GM19240 (cell line): ENCODE measurements around the gene DNM3.
A peak's percentile ranks its signal among the peaks of the same experiment; 100 is the strongest.

Experiments
- DNase-seq: peaks from one replicate; pipeline ENCODE4 v3.0.0; 2011; ENCODE audit warnings: low spot score; ENCODE audit not compliant: insufficient read length

Gene DNM3

DNA sequence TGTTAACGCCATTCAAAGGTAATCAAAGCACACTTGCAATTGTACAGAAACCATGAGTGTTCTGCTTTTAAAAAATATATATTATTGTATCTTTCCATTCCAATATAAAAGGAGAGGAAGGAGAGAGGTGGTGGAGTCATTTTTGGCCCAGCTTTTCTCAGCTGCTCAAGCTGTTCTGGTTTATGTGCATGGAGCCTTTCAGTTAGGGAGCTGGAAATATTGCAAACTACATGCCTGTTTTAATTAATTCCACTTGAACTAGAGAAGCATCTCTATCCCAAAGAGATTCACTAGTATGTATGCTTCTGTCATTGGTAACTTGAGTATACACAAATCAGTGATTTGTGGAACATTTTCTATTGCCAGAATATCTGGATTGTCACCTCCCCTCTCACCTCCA lies 550.7 kb downstream of the DNM3 start:
- DNase-seq, result no peak

DNA sequence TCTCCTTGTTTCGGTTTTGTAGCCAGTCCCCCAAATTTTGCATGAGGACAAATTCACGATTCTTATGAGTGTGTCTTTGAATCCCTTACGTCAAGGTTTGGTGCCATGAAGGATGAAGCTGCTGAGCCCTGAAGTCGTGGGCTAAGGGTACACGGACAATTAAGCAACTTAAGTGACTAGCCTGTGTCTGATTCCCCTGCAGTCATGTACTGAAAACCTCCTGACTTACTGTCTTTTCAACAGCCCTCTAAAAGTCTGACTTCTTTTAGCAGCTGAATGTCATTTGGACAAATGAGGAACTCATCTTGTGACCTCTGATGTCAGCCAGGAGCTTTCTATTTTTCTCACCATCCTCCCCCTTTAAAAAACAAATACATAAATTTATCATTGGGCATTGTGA lies 552.1 kb downstream of the DNM3 start:
- no peak for DNase-seq

DNA sequence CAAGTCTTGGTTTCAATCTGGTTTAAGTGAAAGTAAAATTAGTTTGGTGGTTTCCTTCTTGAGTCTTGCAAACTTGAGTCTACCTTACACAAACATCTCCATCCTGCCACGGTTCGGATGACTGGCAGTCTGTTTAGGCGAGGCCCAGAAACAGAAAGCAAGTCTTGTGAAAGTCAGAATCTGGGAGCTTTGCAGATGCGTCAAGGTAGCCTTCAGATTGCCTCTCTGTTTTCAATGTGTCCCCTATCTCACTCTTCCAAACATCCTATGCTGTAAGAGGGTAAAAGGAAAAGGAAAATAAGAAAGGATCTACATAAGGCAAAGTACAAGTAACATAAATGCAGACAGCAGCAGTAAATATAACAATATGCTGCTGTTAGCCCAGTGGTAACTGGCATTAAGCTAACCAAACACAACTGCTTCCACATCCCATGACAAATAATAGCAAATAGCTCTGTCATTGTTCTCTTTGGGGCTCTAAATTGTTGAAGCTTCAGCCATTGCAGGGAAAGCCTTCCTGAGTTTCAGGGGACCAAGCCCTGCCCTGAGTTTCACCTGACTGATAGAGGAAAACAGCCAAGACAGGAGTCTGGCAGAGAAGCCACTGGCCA lies 552.9 kb downstream of the DNM3 start:
- DNase-seq, result peak; percentile 29

DNA sequence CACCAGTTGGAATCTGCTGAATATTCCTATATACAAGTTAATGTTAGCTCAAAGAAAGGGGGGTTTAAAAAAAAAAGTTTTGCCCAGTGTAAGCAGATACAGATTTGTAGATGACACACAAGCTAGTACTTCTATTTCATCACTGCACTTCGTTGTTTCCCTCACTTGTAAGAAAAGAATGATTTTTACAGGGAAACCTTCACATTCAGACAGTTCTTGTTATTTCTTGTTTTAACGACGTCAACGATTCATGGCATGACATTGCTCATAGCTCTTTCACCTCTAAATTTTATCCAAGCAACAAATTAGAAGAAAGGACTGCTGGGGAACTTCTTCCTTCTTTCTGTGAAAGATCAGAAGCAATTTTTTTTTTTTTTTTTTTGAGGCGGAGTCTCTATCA lies 553.5 kb downstream of the DNM3 start:
- DNase-seq, result no peak

DNA sequence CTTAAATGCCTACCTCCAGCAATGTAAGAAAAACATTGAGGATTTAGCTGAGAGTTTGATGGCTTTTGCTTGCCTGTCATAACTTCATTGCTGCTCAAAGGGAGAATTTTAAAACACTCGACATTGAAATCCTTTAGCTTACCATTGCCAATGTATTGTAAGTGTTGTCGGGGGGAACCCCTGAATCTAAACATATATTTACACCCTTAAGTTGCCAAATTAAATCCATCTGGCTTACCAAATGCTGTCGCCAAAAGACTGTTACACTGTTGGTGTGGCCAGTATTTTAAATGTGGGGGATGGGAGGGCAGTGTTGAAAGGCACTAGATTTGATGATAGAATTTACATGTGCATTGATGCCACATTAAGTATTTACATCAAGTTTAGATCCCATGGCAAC lies 554.3 kb downstream of the DNM3 start:
- no peak for DNase-seq

DNA sequence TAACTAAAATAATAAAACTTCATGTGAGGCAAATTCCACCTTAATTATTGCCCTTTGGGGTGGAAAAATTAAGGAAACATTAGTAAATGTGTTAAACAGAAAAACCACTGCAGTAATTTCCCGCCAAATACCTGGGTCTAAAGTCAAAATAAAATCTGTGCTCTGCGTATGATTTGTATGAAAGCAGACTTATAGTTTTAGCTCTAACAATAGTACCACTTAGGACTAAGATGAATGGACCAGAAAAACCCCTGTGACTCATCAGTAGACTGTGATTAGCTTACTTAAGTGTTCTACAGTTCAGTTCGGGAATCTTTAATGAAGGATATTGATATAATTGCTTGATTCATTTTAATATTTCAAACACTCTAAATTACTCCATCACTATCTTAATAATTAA lies 555.9 kb downstream of the DNM3 start:
- DNase-seq, result no peak

DNA sequence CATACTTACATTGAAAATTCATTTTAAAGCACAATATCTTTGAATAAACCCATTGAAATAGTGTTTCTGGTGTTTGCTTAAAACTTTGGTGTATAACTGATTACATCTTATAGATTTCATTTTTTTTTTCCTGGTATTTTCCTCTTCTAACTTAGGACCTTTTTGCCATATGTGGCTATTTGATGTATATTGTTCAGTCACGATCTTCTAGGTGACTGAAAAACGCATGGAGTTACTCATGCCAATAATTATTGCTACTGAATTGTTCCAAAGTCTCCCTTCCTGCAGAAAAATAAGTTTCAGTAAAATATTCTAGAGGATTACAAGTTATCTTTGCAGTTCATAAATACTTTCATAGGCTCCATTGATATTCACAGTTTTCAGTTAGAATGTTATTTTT lies 556.3 kb downstream of the DNM3 start:
- DNase-seq, result no peak

DNA sequence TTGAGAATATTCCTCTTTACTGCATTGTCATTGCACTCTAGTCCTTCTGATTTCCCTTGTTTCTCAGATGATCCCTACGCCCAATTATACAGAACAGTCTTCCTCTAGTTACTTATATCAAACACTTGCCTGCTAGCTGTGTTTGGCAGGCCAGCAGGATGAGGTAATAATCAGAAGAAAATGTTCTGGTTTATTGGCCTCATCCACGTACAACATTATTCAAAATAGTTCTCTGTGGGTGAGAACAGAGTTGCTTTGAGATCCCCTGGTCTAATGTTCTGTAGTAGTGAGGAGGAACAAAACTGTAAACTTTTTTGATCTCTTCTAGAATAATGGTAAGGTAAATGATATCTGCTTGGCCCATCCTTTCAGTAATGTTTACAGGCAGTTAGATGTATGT lies 556.9 kb downstream of the DNM3 start:
- DNase-seq, result no peak

DNA sequence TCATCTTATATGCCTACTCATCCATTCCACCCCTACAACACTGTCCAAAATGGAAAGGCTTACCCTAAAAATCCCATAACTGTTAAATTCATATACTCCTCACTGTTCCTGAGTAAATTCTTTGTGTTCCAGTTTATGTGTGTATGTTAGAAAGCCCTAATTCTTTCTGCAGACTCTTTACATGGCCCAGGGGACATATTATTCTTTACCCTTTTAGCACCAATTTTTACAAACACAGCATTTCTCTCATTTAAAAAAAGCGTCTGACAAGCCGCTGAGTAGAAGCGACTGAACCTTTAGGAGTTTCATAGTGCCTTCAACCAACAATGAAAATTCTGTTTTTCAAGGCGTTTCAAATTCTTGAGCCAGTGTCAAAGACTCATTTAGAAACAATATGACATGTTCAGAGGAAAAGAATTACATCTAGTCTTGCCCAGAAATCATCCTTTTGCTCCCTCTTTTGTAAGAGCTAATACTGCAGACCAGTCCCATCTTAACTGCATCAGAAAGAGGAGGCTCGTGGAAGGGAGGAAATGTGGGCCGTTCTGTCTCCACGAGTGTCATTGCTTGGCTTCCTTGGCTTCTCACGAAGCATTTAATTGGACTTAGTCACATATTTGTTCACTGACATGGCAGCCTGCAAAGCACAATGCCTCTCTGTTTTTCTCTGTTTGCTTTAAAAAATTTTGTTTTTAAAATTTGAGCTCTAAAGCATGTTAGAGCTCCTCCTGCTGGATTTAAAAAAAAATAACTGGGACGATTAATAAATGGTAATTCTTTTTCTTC lies 557.9 kb downstream of the DNM3 start:
- DNase-seq, result peak; percentile 17

DNA sequence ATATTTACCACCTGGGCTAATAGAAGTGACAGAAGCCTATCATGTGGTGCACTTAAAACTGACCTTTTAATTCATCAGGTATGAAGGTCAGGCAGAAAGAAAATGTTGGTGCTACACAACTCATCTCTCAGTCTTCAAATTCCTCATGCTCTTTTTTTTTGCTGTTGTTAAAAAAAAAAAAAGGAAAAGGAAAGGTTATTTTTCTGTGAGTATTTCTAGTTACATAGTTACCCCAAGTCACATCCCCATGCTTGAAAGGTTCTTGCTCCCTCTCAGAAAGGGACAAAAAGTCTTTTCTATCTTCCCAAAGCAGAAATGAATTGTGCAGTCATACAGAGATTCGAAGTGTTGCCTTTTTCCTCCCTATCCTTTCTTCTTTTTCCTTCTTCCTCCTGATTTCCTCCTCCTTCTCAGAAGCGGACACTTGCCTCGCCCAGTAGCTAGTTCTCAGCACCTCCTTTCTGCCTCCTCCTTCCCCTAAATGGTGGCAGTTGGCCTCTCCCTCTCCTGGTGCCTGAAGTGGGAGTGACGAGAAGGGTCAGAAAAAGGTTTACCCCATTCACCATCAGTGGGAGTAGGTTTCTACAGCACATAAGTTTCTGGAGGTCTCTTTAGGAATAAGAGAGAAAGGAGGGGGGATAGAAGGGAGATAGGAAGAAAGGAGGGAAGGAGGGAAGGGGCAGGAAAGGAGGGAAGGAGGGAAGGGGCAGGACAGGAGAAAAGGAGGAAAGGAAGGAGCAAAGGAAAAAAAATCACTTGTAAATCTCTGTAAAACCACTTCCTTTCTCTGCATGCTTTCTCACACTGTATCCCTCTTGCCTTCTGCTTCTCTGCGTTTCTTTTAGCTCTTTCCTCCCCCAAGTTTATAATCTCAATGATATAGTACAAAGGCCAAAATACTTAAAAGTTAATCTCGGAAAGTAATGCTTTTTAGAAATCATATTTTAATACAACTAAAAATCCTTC lies 558.7 kb downstream of the DNM3 start:
- DNase-seq, result no peak

DNA sequence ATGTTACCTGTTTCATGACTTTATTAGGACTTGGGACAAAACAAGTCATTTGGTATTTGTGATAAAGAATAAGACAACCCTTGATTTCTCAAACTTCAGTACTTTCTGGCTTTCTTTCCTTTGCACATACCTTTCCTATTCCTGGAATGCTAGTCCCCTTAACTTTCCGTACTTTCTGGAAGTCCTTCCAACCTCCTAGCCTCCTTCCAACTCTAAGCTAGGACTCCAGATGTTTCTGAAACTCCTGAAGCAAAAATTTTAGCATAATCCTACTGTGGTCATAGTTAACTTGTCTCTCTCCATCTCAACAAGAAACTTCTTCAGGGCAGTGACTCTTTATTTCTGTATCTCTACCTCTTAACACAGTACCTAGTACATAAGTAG lies 559.4 kb downstream of the DNM3 start:
- no peak for DNase-seq

DNA sequence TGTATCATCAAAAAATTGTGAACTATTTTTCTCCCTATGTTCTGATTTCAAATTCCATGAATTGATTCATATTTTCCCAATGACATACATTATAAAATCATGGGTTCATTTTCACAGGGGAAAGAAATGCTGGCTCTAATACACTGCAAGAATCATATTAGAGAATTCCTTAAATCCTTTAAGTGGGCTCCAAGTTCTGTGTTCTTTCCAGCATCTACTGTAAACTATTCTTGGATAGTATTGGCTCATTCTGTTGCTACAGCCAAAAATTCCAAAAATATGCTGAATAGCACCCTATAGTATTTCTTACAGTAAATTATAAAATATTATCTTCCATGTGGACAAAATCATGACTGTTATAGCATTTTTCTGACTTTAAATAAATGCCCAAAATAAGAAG lies 560.2 kb downstream of the DNM3 start:
- DNase-seq, result no peak

DNA sequence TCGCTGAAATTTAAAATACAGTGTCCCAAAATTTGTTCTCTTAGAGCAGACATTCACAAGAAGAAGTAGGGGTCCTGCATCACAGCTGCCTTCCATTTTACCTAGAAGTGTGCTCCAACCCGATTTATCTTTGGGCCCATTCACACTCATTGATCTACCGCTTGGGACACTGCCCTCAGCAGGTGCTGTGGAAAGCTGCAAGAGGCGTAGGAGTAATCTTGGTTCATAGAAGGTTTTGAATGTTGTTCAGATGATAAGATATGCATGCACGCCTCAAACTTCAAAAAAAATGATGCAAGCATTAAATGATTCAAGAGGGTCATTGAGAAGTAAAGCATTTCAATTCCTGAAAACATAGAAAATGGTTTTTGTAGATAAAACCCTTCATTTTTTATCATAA lies 560.6 kb downstream of the DNM3 start:
- DNase-seq, result no peak

DNA sequence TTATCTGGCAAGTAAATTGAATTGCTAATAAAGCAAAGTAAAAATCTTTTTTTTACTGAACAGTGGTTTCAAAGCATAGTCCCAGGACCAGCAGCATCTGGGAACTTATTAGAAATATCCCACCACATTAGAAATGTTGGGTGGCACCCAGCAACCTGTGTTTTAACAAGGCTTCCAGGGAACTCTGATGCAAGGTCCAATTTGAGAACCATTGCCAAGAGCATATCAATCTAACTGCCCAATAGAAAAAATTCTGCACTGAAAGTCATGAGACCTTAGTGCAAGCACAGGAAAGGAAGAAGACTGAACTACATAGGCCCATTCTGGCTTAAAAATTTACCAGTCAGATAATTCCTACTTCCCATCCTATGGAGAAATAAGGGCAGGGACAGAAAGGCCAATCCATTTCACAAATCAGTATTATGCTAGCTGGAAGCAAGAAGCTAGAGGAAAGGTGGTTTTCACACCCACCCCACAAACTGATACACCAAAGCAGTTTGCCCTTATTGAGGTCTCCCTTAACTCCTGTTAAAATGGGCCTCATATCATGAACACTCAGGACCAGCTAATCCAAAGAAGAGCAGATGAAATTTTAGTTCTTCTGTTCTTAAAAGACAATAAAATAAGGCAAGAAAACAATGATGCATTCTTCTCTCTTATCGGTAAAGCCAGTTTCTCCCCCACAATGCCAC lies 561.7 kb downstream of the DNM3 start:
- DNase-seq, result no peak

DNA sequence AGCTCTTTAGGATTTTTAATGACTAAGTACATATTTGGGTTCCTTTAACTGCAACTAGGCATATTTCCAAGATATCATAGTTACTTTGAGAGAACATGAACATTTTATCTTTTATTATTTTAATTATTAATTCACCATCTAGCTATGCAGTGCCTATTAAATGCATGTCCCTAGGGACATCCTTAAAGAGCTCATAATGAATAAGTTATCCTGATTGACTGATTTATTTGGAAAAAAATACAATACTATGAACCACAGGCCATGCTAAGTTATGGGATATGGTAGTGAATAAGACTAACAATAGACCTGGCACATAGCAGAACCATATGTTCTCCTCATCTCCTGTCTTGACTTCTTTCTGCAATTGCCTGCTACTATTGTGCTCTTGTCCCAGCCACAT lies 562.8 kb downstream of the DNM3 start:
- DNase-seq, result no peak

DNA sequence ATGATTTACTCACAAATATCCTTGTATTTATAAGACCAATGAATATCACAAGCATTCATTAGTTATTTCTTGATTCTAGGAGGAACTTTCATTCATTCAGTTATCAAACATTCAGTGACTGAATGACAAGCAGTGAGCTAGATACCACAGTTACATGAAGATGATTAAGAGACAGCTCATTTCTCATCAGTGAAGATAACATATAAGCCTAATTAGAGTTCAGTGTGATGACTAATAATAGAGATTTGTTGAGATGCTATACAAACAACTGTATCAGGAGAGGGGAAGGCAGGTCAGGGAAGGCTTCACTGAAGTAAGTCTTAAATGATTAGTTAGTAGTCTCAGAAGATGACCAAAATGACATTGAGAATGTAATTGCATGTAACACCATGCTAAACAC lies 564.6 kb downstream of the DNM3 start:
- no peak for DNase-seq

DNA sequence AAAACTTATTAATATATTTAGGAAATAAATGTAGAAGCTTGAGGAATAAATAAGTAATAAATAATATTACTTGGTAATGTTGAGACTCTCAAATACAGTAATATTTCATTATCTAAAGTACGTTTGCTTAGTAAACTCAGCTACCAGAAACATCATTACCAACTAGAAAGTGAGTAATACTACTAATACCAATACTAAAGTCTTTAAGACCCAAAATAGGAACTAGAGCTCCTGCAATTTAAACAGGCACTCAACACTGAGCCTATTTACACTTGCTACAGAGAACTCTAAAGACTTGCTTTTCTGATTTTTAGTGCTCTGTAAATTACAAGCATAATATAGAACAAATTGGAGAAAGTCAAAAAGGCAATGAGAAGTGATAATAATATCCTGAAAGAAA lies 565.7 kb downstream of the DNM3 start:
- no peak for DNase-seq

DNA sequence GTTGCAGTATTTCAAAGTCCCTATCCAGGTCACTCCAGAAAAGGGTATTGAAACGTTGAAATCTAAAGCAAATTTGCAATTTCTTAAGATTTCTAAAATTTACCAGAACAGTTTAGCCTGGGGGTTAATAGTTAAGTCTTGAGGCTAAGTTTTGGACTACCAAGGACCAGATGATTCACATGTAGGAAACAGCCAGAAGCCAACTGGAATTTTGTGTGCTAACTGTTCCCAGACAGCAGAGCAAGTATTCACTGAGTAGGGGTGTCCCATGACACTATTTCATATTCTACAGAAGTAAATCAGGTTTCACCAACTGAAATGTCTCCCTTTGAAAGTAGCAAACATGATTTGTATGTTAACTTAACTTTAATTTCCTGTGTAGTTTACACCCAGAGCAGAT lies 567.7 kb downstream of the DNM3 start:
- no peak for DNase-seq

DNA sequence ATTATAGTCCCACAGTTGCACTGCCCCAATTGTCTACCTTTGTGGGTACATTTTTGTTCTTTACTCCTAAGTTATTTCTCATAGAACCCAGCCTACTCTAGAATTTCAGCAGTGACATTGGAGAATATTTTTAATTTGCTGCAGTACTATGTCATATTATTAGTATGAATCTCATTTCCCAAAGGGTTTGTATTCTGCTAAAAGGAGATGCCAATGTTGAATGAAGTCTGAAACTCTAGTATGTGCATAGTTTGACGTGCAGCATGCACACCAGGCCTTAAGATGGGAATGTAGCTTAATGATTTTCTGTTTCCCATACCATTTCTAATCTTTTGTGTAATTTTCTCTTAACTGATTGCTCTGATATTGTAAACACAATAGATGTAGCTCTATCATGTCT lies 568.7 kb downstream of the DNM3 start:
- DNase-seq, result no peak

DNA sequence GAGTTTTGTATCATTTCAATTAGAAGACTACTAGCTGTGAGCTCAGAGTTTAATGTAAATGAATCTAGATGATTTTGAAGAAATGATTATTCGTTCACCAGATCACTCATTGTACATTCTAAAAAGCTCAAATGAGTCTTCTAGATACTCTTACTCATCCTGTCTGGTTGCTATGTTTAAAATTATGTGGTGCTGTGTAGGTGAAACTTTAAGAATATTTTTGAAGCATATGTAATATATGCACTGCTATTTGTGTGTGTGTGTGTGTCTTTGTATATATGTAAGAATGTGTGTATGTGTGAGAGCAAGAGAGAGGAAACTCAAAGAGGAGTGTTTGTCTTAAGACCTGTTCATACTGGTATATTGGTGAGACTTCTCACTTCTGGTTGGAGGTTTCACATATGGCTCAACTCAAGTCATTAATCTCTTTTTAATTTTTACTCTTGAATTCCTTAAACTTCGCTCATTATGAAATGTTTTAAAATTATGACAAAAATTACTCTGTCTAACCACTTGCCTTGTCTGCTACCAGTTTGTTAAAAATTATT lies 570.6 kb downstream of the DNM3 start:
- no peak for DNase-seq

DNA sequence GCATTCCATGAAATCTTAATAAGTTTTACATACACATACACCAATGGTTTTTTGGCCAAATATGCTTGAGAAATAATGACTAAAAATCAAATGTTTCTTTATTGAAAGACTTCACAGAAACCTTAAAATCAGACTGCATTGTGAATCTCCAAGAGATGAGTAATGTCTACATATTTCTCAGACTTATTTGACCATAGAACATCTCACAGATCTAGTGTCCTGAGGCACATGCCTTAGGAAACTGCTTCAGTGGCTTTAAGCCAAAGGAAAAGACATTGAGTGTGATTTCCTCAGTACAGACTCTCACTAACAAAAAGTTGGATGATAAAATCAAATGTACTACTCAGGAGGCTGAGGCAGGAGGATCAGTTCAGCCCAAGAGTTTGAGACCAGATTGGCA lies 573.0 kb downstream of the DNM3 start:
- no peak for DNase-seq
